HG02642 (cell line): Measurements from ENCODE around the gene FKBP3.
"Not testable (repeated sequence)": the region's sequence is repeated elsewhere in the genome, so short reads cannot be mapped to it uniquely, and the experiment has no call there.

Experiments used
- ATAC-seq: cut with Tn5 transposase; IDR thresholded peaks from one replicate; pipeline ENCODE4 v1.9.1; 2021; ENCODE audit warnings: mild to moderate bottlenecking; ENCODE audit not compliant: unreplicated experiment, poor library complexity

Gene FKBP3

GRCh38 chr14:45134051-45134958 is at the start of gene FKBP3:
TSS of gene FKBP3 (minus strand) at chr14:45134481. CDS start at chr14:45134456, 25 bp downstream.
- ATAC-seq: peak; percentile 94

GRCh38 chr14:45181806-45182205 is 47.5 kb upstream of the FKBP3 start:
- no peak for ATAC-seq

GRCh38 chr14:45181329-45181728 is 47.0 kb upstream of the FKBP3 start:
- ATAC-seq: no peak

- no peak for ATAC-seq
Measured at GRCh38 chr14:45177076-45177475, 42.8 kb upstream of the FKBP3 start.

GRCh38 chr14:45169906-45170305 is 35.6 kb upstream of the FKBP3 start:
- no peak for ATAC-seq

GRCh38 chr14:45156067-45156466 is 21.8 kb upstream of the FKBP3 start:
- ATAC-seq: peak; percentile 57

GRCh38 chr14:45150386-45150890 is 16.2 kb upstream of the FKBP3 start:
- no peak for ATAC-seq

GRCh38 chr14:45149602-45150001 is 15.3 kb upstream of the FKBP3 start:
- ATAC-seq: no peak

GRCh38 chr14:45145214-45145613 is 10.9 kb upstream of the FKBP3 start:
- ATAC-seq: peak; percentile 67

- ATAC-seq: peak; percentile 71
Measured at GRCh38 chr14:45144658-45145057, 10.4 kb upstream of the FKBP3 start.

- not testable (repeated sequence) for ATAC-seq
Measured at GRCh38 chr14:45142083-45142482, 7.8 kb upstream of the FKBP3 start.

GRCh38 chr14:45140661-45141187 is 6.4 kb upstream of the FKBP3 start:
- no peak for ATAC-seq

- no peak for ATAC-seq
Measured at GRCh38 chr14:45136399-45136798, 2.1 kb upstream of the FKBP3 start.

- ATAC-seq: peak; percentile 44
Measured at GRCh38 chr14:45135659-45136395, 1.5 kb upstream of the FKBP3 start, which contains the start of gene FANCM. TSS of gene FANCM (plus strand) at chr14:45135930. CDS start at chr14:45136032, 102 bp downstream.

- ATAC-seq: no peak
Measured at GRCh38 chr14:45135156-45135555, 875 bp upstream of the FKBP3 start.

- no peak for ATAC-seq
Measured at GRCh38 chr14:45133683-45134050, 614 bp downstream of the FKBP3 start.

GRCh38 chr14:45128963-45129629 is 5.2 kb downstream of the FKBP3 start:
- ATAC-seq: no peak

GRCh38 chr14:45125754-45126153 is 8.5 kb downstream of the FKBP3 start:
- no peak for ATAC-seq

GRCh38 chr14:45123271-45123670 is 11.0 kb downstream of the FKBP3 start:
- ATAC-seq: no peak

- no peak for ATAC-seq
Measured at GRCh38 chr14:45120096-45120495, 14.2 kb downstream of the FKBP3 start.
